HepG2 (cell line): Measurements from ENCODE around the gene YWHAB. TPM values are rescaled to one million over a fixed set of nuclear protein-coding genes. Genes with fewer than 3 reads are reported as not detected.

Source experiments
- CTCF ChIP-seq: sonication (generic); formaldehyde crosslinking; IDR thresholded peaks from 2 replicates; pipeline ENCODE4 v1.5.0; 2020; ENCODE audit warnings: mild to moderate bottlenecking, missing genetic modification reagents, moderate library complexity
- HOXA3 ChIP-seq: sonication (generic); formaldehyde crosslinking; IDR thresholded peaks from 2 replicates; pipeline ENCODE4 v1.5.0; 2020; ENCODE audit warnings: missing genetic modification reagents
- PATZ1 ChIP-seq: sonication (generic); formaldehyde crosslinking; IDR thresholded peaks from 2 replicates; pipeline ENCODE4 v1.4.0; 2020; ENCODE audit warnings: missing genetic modification reagents
- REPIN1 ChIP-seq: sonication (generic); formaldehyde crosslinking; IDR thresholded peaks from 2 replicates; pipeline ENCODE4 v1.8.0; 2022; ENCODE audit warnings: missing genetic modification reagents, low read depth, mild to moderate bottlenecking, borderline replicate concordance
- ZFP82 ChIP-seq: sonication (generic); formaldehyde crosslinking; IDR thresholded peaks from 2 replicates; pipeline ENCODE4 v1.5.1; 2020; ENCODE audit warnings: mild to moderate bottlenecking, missing genetic modification reagents, borderline replicate concordance
- ZNF704 ChIP-seq: sonication (generic); formaldehyde crosslinking; IDR thresholded peaks from 2 replicates; pipeline ENCODE4 v1.8.1; 2023; ENCODE audit warnings: mild to moderate bottlenecking, inconsistent platforms, moderate library complexity, missing genetic modification reagents, borderline replicate concordance
- polyA plus RNA-seq, 8 experiments: library from polyadenylated mRNA; depleted of rRNA in 3 of 8; stranded (reverse) in 7 of 8; unstranded in 1 of 8; fragments of >200 nt; fragmentation: Illumina TruSeq in 4 of 8; extraction: Trizol in 4 of 8; gene quantifications; 2 replicates each; pipeline versions ENCODE4 v1.2.1 to v1.2.3, GENCODE V29; 2011 to 2016; ENCODE audit warnings: low read depth in 4 of 8, missing spikeins in 1 of 8, mixed read lengths in 1 of 8; ENCODE audit not compliant: insufficient read depth in 1 of 8
- total RNA-seq, 5 experiments: library from RNA; depleted of rRNA; stranded (reverse); fragments of >200 nt; fragmentation: Illumina TruSeq; extraction: Trizol; gene quantifications; 2 replicates each; pipeline ENCODE4 v1.2.3, GENCODE V29; 2016; ENCODE audit warnings: low read depth in 1 of 5

Gene YWHAB
- total and polyA plus RNA-seq, 2 of the 13 experiments (the other 11 are each of a cell fraction or from before 2014, with no cell fraction given), result 77.2 to 121 TPM

GRCh38 chr20:44942264-44942973, 56.9 kb downstream of the YWHAB start (continued):
- TF ChIP-seq PATZ1 (CRISPR knock-in tag) (peak; percentile 22; the same call in 1 of the 2 replicates), ZFP82 (CRISPR knock-in tag) (no peak), REPIN1 (CRISPR knock-in tag) (peak; percentile 56; the same call in 1 of the 2 replicates), ZNF704 (CRISPR knock-in tag) (0 out of 2 replicates have a peak, but pooled peaks have one; percentile 30), CTCF (CRISPR knock-in tag) (peak; percentile 47; the same call in 1 of the 2 replicates), HOXA3 (CRISPR knock-in tag) (peak; percentile 24; the same call in 1 of the 2 replicates)
